GM18499 (cell line): ENCODE measurements around the gene LHX1.

Experiments
- ATAC-seq: cut with Tn5 transposase; IDR thresholded peaks from one replicate; pipeline ENCODE4 v1.9.1; 2021; ENCODE audit warnings: moderate number of reproducible peaks; ENCODE audit not compliant: insufficient read depth, unreplicated experiment

The LHX1 gene

DNA sequence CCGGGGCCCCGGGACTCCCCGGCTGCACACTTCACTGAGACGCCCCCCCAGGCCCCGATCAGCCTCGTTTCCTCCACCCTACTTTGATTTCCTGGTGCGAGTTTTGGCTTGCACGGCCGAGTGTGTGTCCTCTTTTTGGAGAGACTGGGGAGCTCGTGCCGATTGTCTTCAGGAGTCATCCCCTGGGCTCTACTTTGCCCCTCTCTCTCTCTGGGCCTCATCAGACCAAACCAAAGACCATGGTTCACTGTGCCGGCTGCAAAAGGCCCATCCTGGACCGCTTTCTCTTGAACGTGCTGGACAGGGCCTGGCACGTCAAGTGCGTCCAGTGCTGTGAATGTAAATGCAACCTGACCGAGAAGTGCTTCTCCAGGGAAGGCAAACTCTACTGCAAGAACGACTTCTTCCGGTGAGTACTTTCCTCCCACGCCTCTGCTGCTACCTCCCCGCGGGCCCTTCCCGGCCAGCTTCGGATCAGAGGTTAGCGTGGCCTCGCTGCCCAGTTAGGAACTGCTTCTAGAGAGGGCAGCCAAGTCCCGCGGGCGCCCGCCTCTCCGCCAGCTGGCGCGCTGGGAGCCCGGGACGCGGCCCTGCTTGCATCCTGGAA, 787 bp downstream of the LHX1 start:
- ATAC-seq: no peak

DNA sequence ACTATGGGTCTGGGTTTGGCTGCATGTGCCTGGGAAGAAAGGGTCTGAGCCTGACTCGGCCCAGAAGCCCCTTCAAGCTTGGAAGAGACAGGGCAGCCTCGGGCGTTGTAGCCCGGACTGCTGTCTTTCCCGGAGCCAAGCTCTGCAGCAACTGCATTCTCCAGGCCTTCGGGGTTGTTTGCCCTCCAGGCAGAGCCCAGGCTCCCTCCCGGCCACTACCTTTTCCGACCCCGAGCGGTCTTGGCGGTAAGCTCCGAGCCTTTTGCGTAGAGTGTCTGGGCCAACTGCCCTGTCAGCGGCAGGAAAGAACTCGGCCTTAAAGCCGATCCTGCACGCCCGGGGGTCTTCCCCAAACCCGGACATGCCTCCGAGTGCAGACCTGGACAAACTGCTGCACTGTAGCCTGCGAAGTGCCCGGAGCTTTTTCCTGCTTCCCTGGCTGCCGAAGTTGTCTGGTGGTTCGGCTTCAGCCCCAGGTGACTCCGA, 1.3 kb downstream of the LHX1 start:
- ATAC-seq: no peak

DNA sequence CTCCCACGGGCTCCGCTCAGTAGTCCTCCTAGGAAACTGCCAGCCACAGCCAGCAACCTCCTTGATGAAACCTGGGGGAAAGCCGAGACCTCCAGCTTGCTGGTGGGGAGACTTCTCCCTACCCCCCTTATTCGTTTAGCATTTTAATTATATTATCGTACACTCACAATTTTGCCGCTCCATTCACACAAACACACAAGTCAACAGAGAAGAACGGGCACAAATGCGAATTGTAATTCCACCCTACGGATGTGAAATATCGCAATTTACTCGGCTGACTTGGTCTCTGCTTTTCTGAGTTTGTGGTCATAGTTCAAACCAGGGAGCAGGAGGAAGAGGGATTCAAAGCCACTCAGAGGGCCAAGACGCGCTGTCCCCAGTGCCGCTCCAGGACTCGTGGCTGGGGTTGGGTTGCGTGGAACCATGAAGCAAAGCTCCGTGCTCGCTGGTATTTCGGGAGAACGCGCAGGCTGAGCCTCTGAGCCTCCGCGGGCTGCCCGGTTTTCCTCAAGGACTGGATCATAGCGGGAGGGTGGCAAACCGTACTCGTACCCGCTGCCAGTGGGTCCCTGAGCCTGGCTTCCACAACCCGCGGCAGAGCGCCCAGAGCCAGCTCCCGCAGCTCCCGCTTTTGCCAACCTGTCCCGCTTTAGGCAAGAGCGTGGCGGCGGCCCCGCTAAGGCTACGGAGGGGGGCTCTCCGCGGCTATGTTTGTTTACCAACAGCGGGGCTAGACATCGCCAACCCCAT, 2.0 kb downstream of the LHX1 start:
- no peak for ATAC-seq

DNA sequence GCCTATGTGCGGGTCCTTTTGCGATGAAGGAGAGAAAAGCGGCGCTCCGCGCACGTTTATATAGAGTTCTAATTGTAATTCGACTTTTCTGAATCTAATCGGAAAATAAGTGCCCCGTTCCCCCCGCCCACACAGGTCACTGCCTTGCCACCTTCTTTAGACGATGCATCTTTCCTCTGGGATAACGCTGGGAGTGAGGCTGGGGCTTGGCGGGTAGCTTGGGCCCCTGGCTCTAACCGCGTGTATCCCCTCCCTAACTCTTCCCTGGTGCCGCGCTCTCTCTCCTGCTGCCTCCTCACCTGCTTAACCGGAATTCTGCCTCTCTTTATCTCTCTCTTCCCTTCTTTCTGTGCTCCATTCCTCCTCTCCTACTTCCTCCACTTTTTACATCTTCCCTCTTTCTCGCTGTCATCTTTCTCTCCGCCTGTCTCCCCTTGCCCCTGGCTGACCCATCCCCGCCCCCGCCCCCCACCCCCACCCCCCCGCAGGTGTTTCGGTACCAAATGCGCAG, 2.6 kb downstream of the LHX1 start:
- ATAC-seq: no peak

DNA sequence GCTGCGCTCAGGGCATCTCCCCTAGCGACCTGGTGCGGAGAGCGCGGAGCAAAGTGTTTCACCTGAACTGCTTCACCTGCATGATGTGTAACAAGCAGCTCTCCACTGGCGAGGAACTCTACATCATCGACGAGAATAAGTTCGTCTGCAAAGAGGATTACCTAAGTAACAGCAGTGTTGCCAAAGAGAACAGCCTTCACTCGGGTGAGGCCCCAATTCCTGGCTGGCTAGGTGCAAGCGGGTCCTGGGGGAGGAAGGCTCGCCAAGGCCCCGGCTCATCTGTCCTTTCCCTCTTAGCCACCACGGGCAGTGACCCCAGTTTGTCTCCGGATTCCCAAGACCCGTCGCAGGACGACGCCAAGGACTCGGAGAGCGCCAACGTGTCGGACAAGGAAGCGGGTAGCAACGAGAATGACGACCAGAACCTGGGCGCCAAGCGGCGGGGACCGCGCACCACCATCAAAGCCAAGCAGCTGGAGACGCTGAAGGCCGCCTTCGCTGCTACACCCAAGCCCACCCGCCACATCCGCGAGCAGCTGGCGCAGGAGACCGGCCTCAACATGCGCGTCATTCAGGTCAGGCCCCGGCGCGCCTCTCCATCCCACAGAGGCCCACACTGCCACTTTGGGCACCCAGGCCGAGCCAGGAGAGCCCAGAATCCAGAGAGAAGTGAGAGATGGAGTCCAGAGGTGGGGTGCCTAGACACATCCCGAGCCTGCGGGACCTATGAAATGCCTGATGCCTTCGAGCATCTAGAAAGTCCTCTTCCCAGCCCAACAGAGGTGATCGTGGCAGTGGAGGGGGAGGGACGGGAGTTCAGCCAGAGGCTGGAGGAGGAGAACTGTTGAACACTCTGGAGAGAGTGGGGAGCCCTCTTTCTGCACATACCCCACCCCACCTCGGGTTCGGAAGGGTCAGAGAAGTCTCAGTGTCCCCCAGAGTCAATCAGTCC, 3.3 kb downstream of the LHX1 start:
- no peak for ATAC-seq

DNA sequence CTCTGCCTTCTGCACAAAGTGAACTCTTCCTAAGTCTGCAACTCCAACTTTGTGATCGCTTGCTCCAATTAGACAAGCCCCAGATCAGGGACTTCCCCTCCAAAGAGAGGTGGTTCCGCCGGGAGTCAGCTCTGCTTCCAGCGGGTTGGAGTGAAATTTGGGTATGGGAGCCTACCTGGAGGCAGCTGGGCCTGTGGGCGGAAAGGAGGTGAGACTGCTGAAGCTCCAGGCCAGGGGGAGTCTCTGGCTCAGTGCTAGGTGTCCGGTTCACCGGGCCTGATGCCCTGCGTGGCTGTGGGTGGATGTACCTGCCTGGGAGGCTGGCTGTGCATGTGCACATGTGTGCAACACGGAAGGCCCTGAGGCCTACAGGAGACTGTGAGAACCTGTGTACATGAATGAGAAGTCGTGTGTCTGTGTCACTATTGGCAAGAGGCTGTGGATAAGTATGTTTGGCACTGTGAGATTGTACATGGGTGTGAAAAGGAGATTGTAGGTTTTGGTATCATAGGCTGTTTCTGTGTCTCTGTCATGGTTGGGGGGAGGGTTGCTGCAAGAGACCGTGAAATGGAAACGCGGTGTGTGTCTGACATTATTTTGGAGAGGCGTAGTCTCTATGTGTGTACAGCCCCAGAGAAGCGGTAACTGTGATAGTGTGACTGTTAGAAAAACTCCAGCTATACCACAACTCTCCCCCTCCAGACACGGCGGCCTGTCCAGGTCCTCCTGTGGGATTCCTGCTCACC, 4.2 kb downstream of the LHX1 start:
- ATAC-seq: no peak

DNA sequence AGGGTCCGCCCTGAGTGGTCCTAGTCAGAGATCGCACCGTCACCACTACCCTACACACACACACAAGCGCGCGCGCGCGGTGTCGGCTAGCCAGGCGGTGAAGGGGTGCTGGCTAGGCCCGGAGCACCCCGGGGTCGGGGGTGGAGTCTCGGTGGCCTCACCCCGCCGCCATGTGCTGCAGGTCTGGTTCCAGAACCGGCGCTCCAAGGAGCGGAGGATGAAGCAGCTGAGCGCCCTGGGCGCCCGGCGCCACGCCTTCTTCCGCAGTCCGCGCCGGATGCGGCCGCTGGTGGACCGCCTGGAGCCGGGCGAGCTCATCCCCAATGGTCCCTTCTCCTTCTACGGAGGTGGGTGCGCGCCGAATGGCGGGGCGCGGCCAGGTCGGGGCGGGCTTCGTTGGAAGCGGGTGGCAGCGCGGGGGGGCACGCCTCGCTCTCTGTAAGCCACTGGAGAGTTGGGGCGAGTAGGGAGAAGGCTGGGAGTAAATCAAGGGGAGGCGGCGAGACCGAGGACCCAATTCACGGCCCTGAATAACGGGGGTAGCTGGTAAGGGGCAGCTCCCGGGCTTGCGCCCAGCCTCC, 4.8 kb downstream of the LHX1 start:
- no peak for ATAC-seq

DNA sequence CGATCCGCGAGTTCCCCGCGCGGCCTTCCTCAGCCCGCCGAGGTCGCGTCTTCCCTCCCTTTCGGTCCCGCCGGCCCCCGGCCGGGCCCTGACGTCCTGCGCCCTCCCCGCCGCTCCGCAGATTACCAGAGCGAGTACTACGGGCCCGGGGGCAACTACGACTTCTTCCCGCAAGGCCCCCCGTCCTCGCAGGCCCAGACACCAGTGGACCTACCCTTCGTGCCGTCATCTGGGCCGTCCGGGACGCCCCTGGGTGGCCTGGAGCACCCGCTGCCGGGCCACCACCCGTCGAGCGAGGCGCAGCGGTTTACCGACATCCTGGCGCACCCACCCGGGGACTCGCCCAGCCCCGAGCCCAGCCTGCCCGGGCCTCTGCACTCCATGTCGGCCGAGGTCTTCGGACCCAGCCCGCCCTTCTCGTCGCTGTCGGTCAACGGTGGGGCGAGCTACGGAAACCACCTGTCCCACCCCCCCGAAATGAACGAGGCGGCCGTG, 5.4 kb downstream of the LHX1 start:
- ATAC-seq: no peak

DNA sequence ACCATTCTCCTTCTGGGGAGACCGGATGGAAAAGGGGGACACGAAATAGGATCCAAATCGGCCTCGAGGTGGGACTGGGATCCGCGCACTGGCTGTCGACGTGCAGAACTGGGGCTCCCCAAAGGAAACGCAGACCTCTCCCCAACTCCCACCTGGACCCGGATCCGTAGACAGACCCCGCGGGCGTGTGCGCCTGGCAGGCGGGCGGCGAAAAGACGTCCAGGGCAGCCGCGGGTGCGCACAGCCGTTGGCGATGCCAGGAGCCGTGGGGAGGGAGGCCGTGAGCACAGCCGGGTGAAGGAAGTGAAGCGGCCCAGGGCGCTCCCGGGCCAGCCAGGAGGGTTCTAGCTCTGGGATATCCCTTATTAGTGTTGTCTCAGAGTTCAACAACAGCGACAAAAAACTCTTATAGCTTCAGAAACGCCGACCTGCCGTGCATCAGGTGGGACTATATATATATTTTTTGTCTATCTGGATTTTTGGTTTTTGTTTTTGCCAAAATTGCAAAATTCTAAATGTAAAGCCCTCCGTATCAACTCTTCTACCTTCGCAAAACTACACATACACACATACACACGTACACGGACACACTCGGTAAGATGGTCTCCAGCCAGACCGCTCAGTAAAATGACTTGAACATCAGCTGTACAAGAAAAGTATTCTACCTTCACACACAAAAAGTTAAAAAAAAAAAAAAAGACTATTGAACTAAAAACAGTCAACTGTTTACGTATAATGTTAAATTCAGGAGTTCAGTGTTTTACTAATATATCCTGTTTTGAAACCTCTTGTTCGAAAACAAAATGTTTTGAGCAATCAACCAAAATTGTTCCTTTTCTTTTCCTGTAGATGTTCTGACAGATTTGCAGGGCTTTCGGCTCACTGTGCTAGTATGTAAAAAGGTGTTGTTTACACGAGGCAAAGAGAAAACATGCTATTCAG, 6.2 kb downstream of the LHX1 start:
- ATAC-seq: no peak

DNA sequence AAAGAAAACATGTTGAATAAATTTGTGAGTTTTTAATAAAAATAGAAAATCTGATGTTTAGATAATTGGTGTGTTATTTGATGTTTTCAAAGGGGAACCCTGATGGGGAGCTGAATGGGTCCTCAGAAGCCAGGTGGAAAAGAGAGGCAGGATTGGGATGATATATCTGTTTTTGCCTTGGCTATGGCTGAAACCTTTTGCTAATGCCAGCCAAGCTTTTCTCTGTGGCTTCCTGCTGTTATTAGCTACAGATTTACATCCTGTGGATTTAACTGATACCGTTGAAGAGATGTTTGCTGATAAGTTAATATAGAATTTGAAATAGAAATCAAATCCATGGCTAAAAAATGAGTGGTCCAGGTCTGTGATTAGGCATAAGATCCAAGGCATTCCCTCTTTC, 7.3 kb downstream of the LHX1 start:
- no peak for ATAC-seq

DNA sequence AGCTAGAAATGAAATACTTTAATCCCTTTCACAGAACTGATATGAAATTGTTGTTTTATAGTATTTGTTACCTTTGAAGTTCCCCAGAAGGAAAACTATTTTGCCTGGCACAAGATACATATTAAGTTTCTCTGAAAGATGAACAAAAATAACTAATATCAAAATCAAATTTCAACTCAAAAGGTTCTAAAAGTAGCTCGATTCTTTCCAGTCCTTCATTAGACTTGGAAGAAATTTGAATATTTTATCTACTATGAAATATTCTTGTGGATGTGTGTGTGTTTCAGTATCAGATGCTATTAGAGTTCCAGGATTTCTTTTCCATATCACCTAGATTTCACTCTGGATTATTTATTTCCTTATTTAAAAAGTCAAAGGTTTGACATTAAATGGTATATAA, 7.9 kb downstream of the LHX1 start:
- no peak for ATAC-seq

DNA sequence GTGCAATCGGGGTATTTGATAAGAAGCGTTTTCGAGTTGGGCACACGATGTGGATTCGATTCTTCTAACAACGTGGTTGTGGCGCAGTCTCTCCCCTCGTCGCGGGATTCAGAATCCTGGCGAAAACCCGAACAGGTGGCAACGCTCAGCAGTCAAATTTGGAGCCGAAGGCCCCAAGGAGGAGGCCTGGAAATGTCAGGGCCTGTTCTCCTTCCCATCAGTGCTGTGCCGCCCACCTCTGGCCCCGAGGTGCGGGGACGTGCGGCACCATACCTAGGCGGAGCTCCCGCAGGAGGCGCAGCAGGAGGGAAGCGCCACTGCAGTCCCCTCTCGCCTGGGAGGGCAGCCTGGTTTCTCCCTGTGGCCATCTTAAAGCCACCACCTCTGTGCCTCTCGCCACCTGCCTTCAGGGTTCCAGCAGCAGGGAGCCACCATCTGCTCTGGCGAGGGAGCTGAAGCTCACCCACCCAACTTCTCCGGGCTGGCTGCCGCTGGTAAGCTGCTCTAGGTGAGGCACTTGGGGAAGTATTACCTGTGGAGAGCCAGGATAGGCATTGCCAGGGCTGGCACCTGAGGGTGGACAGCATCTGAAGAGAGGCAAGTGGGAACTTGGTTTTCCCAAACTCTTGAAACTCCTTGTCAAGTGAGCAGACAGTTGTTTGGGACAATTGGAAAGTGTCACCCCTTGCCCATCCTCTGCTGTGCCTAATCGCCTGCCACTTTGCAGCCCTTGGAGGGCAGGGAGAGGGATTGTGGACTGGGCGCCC, 8.9 kb downstream of the LHX1 start:
- ATAC-seq: no peak

DNA sequence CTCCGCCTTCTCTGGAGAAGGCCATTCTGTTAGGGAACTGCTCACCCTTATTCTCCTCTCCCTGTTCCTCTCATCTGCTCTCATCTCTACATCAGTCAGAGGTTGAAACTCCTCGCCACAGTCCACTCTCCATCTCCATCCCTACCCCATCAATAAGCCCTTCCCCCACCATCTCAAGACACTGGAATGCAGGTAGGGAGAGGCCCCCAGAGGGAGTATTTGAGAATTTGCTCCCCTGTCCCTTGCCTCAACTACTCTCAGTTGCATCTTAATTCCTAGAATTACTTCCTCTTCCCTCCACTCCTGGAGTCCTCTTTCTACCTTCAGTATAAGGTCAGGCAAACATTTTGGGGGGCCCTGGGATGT, 9.4 kb downstream of the LHX1 start:
- no peak for ATAC-seq

DNA sequence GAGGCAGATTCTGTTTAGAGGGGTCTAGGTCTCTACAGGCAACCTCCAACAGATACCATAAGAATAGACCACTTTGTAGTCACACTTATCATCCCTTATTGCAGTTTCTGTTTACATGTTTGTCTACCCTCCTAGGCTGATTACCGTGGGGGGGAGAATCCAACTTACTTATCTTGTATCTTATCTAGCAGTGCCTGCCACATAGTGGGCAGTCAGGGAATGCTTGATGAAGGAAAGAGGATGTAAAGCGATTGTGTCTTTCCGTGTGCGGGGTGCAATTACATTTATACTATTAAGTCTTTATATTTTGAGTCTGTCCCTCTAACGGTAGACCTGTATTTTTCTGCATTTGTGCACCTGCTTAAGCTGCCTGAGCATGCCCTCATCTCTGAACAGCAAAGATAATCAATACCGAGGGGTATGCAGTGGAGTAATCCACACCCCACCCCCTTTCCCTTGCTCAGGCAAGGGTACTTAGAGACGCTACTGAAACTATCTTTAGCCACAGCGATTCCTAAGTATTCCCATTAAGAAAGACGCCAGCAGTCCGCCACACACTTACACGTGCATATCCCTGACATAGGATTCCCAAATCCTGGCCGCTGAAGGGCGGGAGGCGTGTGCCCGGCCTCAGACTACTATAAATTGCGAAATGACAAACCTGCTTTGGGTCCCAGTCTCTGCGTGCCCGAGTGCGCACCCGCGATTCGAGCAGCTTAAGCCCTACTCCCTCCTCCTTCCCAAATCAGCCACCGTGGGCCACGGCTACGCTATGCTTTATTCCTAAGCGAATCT, 10.8 kb downstream of the LHX1 start:
- no peak for ATAC-seq

DNA sequence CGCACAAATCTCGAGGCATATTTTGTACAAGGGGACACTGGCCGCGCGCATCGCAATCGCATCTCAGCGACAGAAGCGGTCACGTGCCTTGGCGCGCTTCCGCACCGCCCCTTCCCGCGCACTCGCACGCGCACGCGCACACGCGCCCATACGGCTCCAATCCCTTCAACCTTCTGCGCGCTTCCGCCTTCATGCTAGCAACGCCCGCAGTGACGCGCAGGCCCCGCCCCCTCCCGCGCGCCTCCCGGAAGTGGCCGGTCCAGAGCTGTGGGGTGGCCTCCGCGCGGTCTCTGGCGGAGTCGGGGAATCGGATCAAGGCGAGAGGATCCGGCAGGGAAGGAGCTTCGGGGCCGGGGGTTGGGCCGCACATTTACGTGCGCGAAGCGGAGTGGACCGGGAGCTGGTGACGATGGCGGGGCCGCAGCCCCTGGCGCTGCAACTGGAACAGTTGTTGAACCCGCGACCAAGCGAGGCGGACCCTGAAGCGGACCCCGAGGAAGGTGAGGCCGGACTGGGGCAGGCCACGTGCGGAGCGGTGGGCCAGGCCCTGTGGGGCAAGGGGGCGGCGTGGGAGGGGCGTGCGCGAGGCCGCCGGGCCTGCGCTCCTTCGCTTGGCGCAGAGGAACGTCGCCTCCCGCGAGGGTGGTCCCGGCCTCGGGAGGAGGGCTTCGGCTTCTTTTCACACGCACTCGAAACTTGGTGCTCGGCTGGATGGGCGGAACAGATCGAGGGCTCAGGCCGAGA, 11.6 kb downstream of the LHX1 start, which contains the start of gene AATF:
Gene AATF, plus strand, starts transcription at position 238 of the 744 bp plus-strand sequence. Its CDS starts 172 bp downstream, at position 410.
- peak; percentile 67 for ATAC-seq

DNA sequence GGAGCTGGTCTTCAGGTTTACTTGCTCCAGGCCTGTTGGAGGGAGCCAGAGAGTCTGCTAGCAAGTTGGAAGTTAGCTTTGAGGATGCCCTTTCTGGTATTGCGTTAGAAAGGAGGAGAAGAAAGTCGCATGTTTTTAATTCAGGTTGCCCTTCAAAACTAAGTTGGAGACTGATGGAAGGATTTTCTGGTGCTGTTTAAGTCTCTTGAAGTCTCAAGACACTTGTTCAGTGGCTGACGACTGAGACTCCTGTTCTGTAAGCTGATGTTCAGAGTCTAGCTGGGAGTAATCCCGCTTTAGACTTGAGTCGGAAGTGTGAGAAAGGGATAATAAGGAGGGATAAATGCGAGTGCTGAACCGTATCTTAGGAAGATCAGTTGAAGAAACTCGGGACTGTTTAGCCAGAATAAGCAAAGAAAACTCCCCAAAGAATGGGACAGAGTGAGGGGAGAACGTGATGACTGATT, 12.2 kb downstream of the LHX1 start:
- ATAC-seq: peak; percentile 11
